AML-193 (cell line): ENCODE results near the gene ANKS1B.
"Not testable (repeated sequence)": the region's sequence is repeated elsewhere in the genome, so short reads cannot be mapped to it uniquely, and the experiment has no call there.

ENCODE experiments used
- DNase-seq, 2 experiments: peaks; one replicate each; lab custom pipeline; 2025; lab: John Stamatoyannopoulos, UW

The ANKS1B gene

DNA sequence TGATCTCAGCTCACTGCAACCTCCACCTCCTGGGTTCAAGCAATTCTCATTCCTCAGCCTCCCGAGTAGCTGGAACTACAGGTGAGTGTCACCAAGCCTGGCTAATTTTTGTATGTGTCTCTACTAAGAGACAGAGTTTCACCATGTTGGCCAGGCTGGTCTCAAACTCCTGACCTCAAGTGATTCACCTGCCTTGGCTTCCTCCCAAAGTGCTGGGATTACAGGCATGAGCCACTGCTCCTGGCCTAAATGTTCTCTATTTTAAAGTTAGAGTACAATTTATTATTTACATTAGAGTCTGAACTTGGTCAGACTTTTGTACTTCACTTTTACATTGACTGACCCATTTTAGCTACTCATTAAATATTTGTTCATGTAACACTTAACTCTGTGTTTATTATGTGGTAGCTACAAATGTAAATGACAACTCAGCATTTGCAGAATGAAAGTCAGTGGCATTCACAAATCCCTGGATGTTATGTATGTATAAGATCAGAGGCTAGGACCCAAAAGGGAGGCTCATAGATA is 930.1 kb downstream of the ANKS1B start:
- no peak for DNase-seq

DNA sequence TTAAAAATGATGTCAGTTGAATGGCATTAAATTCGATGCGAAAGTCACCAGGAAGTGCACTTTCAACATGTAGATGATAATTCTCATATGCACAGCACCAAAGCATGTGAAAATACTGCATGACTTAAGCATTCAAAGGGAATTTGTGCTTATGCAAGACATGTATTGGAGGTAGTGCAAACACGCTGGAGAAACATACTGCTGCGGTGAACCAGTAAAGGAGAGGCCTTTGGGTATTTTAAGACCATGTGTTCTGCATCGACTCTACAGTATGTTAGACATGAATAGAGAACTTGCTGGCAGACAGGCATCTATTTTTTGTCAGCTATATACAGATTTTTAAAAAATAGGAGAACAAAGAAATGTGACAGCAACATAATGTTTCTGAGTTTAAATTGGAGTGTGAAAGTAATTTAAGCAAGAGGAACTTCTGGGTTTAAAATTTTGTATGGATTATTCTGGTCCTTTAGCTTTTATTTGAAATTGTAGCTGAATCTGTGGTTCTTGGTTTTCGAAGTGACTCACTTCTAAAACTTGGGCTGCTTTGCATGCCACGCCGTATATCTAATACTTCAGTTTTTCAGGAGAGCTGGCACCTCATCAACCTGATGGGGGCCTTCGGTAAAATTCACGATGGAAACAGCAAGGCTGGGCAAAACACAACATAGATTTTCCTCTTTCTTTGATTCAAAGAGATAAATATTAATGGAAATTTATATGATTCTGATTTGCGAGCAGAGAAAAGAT is 930.9 kb downstream of the ANKS1B start:
- DNase-seq = no peak

DNA sequence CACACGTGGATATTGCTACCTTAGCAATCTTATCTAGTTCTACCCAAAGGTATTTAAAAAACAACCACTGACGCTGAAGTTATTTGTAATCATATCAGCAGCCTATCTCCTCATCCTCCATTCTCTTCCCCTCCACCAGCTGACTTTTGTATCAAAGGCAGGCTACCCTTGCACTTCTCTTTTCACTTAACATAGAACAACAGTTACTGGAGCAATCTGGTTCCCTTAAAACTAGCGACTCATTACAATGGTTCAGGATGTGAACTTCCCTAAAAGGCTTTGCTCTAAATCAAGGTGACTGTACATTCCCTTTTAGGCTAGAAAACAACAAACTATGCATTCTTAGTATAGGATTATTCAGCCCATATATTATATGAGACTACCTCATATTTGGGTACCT is 935.0 kb downstream of the ANKS1B start:
- peak in 1 of 2 experiments; percentile 1 for DNase-seq

DNA sequence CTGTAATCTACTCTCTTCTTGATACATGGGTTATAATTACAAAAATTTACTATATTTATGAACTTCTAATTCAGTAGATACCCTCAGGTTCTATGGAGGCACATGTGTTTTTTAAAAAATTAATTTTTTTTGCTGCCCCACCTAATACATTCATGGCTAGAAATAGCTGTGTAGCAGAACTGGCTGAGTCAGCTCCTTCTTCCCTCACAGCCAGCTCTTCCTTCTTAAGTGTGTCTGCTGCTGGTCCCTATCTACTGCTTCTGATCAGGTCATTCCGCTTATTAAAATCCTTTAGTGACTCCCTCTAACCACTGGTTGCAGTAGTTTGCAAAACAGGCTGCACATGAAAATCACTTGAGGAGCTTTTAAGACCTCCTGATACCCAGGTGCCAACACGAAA is 939.6 kb downstream of the ANKS1B start:
- DNase-seq = no peak

DNA sequence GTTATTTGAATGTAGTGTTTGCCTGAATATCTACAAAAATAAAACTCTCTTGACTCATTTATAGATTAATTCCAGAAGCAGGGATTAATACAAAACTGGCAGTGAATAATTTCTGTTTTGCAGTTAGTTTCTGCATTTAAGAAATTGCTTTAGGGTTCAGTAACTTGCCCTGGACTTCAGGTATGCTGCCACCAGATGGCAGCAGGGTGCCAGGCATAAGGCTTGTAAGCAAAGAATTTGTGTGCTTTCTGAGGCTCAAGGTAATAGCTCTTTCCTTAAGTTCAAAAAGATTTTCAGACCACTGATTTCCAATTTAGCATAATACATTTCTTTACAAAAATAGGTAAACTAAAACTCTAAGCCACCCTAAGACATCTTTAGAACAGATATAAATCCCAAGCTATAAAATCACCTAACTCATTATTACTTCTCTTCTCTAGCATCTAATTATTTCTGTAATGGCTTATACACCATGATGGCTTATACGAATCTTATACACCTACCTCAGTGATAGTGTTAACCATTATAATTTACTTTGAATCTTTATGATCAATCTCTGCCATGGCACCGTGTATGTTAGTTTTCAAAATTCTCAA is 941.3 kb downstream of the ANKS1B start:
- DNase-seq = peak; percentile 38 to 57

DNA sequence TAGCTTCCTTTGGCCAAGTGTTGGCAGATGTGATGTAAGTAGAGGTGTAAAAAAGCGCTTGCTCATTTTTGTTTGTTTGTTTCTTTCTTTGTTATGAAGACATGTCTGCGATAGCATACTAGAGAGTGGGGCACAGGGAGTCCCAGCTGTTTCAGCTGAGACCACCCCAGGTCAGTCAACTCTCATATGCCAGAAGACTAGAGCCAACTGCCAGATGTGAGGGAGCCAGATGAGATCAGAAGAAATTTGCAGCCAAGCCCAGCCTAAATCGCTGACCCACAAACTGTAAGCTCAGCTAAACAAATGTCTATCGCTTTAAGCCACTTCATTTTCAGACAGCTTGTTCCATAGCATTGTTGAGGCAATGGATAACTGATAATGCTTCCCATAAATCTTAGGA is 942.5 kb downstream of the ANKS1B start:
- DNase-seq = no peak

DNA sequence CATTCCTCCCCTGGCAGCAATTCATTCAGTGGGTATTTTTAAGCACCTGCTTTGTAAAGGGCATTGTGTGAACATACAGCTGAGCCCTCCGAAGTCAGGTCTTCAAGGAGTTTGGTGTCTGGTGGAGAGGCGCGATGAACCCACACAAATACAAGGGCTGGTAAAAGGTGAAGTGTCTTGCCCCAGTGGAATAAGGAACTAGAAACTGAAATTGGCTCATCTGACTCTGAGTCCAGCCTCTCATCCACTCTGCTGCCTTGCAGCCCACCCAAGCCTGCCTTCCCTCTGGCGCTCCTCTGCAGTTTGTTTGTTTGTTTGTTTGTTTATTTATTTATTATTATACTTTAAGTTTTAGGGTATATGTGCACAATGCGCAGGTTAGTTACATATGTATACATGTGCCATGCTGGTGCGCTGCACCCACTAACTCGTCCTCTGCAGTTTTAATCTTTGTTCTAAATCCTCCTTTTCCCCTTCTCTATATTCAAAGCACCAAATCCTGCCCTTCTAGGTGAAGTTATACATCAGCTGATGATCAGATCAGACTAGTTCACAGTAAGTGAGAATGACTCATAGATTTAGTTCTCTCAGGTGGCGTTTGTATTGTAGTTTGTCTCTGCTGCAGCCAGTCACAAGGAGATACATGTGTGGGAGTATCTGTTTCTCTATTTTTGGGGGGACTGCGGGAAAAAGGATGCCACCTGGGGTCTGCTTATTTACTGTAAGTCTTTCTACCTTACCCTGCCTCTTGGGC is 945.2 kb downstream of the ANKS1B start:
- DNase-seq = no peak

DNA sequence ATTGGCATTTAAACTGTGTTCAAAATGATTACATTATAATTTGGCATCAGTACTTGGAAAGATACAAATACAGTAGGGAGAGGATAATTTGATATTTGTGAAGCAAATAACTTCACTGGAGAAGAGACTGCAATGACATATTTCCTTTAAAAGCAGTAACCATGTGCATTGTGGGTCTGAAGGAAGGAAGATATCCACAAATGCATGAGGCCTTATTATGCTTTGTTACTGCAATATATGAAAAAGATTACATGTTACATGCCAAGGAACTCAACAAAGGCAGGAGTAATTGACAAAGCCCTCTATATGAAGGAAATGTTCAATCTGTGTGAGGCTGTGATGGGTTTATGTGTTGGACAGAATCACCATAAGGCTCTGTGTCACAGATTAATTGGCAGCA is 948.2 kb downstream of the ANKS1B start:
- DNase-seq = no peak

DNA sequence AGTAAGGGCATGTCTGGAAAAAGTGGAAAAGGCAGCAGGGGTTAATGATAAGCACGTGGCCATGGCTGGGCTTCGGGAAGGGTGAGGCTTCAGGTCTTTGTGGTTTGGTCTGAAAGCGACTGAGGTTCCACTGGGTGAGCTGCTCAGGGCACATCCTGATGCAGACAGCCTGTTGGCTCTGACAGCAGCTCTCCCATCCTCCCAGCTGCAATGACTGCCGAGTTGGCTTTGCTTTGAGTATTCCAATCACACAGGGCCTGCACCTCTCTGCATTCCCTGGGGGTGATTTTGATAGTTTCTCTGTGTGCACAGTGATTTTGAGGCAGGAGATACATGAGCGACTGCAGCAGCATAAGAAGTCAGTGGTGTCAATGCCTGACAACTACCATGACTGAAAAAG is 948.9 kb downstream of the ANKS1B start:
- no peak for DNase-seq

DNA sequence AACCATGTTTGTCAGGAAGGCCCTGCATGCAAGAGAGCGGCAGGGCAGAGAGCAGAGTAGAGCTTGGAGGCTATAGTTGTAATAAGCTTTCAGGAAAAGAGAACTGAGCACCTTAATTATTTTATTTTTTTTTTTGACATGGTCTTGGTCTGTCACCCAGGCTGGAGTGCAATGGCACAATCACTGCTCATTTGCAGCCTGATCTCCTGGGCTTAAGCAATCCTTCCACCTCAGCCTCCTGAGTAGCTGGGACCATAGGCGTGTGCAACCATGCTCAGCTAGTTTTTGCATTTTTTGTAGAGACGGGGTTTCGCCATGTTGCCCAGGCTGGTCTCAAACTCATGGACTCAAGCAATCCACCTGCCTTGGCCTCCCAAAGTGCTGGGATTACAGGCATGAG is 950.5 kb downstream of the ANKS1B start:
- not testable (repeated sequence) for DNase-seq

DNA sequence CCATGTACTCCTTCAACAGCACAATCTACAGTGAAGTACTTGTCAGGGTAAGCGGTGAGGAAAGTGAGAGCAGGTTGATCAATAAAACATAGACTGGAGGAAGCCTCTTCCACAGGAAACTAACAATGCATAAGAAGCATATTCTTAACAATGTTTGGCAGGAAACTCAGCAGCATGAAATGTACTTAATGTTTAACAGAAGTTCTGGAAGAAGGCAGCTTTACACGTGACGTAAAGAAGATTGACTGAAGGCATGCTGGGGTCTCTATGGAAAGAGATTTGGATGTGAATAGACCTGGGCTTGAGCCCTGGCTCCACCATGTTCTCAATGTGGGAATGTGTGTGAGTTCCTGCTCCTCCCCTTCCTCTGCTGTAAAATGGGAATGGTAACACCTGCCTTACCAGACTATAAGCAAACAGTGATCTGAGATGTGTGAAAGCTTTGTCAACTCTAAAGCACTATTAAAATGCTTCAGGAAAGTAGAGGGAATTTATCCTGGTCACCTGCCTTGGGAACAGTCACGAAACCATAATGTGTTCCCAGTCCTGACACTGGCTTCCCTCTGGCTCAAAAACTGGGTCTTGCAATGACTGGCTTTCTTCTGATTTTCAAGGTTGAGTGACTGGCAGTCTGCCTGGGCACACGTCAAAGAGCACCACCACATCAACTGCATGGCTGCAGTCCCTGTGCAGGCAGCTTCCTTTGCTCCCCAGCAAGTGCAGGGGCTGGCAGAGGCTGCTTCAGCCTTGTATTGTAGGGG is 955.0 kb downstream of the ANKS1B start:
- no peak for DNase-seq

DNA sequence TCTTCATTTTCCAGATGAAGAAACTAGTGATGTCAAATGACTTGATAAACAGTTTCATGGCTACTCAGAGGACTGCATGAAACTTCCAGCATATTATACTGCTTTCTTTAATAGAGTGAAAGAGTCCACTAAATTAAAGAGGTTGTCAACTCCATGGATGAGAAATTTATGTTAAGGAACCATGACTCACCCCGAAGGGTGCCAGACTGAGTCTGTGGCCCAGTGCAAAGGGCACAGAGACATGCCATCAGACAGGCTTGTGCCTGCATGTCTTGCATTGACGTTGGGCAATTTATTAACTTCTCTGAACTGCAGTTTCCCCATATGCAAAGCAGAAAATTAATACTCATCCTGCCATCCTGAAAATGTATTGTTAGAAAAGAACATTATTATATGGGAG is 957.3 kb downstream of the ANKS1B start:
- no peak for DNase-seq

DNA sequence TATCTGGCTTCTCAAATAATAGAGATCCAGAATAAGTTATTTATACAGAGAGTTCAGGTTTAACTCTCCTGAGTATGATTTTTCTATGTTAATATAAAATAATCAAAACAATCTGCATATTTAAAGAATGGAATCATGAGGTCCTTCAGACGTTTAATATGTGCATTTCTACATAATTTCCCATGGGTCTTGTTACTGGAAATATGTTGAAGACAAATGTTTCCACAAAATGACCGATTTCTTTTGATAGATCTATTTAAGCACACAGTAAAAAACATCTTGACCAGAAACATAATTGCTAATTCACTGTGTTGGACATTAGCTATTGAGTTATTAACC is 957.7 kb downstream of the ANKS1B start:
- no peak for DNase-seq

DNA sequence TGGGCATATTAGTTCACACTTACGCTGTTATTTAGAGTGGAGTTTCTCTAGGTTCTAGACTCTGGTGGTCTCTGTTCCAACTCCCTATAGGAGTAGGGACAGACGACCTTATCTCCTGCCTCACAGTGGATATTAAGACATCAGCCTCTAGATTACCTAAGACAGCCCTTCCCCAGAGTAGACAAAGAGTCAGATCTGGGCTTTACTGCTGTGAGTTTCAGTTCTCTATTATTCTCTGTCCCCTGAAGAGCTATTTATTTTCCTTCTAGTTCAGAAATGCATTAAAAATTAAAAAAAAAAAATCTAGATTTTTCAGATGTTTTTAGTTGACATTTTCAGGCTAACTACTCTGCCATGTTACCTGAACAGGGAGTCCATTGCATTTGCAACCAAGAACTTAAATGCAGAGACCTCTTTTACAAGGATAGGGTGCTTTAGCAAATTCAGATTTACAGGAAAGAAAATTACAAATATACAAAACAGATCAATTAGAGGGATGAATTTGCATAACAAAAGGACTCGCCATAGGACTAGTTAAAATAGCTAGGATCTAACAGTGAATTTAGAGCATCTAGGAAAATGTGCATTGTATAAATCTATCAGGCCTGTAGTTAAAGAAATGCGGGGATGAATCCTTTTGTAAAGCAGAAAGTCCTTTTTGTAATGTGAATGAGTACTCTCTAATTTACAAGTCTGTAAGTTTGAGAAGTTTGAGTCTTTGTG is 958.2 kb downstream of the ANKS1B start:
- DNase-seq = no peak

DNA sequence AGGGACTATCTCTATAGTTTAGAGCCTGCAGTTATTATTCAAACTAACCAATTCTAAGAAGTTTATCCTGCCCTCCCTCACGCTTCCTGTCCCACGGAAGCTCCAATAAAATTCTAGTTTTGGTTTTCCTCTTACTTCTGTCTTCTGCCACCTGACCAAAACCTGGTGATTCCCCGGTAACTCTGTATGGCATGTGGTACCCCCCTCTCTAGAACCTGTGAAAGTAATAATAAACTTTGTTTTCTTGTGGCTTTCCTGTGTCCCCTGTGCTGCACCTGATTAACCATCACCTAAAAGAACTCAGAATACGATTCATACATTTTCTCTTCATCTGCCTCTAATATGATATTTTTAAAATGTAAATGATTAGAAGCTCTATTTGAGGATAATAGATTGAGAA is 959.9 kb downstream of the ANKS1B start:
- DNase-seq = no peak

DNA sequence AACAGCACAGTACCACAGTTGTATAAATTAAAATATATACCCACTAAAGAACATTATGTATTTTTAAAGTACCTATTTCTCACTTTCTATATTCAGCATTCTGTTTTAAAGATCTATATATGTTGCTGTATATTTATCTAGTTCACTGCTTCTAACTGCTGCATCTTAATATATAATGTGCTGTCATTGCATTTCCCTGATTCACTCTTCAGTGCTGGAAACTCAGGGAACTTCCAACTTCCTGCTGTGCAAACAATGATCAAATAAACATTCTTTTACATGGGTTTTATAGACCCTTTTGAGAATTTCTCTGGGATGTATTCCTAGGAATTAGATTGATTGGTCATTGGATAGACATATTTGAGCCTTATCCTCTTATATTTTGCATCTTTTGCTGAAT is 960.5 kb downstream of the ANKS1B start:
- DNase-seq = no peak

DNA sequence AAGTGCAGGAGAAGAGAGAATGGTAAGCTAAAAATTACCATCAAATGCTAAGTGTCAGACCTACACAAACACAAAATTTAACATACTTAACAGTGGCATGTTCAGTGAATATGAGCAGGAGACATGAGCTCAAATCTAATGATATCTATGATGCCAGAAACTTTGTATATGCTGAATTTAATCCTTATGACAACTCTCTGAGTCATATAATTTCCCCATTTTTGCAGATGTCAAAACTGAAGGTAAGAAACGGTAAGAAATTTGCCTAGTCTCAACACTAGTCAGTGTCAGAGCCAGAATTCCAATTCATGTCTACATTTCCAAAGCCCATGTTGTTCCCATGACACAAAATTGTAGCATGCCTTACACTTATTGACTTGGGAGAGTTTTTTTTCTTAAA is 963.9 kb downstream of the ANKS1B start:
- DNase-seq = no peak

DNA sequence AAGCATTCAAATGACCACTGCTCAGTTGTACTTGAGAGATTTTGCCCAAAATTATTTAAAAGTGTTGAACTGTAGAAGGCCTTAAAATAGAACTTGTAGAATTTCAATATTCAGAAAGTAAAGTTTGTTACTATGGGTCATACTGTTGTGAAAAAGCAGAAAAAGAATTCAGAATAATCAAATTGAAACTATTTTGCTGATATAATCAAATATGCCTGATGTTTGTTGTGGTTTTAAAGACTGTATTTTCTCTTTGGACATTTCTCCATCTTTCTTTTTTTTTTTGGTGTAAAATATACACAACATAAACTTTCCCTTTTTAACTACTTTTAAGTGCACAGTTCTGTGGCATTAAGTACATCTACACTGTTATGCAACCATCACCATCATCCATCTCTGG is 964.9 kb downstream of the ANKS1B start:
- no peak for DNase-seq

DNA sequence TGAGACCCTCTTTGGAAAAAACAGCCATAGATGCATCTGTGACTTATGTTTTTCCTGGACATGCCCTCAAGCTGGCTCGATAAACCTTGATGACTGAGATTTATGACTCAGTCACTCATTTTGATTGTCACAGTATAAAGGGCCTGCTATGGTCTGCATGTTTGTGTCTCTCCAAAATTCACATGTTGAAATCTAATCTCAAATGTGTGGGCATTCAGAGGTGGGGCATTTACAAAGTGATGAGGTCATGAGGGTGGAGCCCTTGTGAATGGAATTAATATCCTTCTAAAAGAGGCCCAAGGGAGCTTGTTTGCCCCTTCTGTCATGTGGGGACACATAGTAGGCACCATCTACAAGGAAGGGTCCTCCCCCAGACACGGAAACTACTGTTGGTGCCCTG is 966.8 kb downstream of the ANKS1B start:
- no peak for DNase-seq

DNA sequence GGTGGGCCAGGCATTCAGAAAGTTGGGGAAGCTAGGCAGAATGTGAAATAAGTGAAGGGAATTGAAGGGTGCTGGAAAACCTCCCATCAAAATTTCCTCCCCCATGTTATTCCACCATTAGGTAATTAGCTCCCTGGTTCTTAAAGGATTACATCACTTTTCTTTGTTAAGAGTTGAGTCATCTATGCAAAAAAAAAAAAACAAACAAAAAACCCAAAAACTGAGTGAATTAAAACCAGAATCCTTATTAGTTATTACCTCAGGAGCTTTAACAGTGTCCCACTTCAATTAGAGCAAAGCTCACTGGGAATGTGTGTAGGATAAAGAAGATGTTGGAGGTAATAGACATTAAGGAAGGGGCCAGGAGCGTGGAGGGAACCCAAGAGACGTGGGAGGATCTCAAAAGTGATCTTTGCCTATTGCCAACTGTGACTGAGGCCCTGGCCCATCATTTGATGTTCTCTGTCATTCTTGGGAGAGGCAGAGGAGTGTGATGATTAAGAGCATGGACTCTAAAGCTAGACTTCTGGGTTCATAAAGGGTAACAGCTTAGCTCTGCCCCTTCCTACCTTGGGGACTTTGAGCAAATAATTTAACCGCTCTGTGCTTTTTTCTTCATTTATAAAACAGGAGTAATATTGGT is 975.0 kb downstream of the ANKS1B start:
- DNase-seq = no peak

DNA sequence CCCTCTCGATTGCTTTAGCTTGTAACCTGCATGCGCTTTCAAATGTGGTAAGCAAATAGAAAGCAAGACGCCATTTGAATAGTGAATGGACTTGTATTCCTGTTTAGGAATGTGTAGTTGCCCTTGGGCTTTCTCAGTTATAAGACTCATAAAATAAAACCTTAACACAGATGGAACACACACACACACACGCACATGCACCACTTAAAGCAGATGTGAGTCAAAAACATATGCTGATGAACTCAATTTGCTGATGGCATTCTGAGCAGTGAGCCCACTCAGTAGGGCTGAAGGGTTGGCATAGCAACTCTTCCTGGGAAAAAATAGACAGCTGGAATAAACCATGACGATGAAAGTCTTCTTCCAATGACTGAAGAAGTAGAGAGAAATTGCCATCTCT is 979.1 kb downstream of the ANKS1B start:
- DNase-seq = no peak
